ENCODE results near the gene JUP. TPM values are rescaled to one million over a fixed set of nuclear protein-coding genes. Genes with fewer than 3 reads are reported as not detected.

The JUP gene
- total RNA-seq, 1 donor from 2014 or later = 330 TPM

GRCh38 chr17:41792845-41793783 lies 6.6 kb upstream of the JUP start:
- H3K27me3 Mint-ChIP-seq (ENCODE audit: unreplicated experiment) = peaks cover 4% of the 10 kb centered on the region

GRCh38 chr17:41787021-41787418 lies 509 bp upstream of the JUP start:
- DNase-seq (ENCODE audit: low spot score) = no peak
- Mint-ChIP-seq H3K36me3 (ENCODE audit: low read depth, unreplicated experiment) (peaks cover 21% of the 10 kb centered on the region), H3K9me3 (ENCODE audit: unreplicated experiment) (no peaks in the 10 kb centered on the region), H3K4me3 (ENCODE audit: unreplicated experiment) (peak overlapping the region; percentile 91), H3K27ac (ENCODE audit: unreplicated experiment) (peak overlapping the region; percentile 85), H3K4me1 (ENCODE audit: unreplicated experiment) (peaks cover 32% of the 10 kb centered on the region), H3K27me3 (ENCODE audit: unreplicated experiment) (peaks cover 9% of the 10 kb centered on the region)
- TF ChIP-seq CTCF (IDR thresholded peaks at IDR 0.05; ENCODE audit: unreplicated experiment) = no peak

More at GRCh38 chr17:41792845-41793783, 6.6 kb upstream of the JUP start:
- Mint-ChIP-seq H3K4me3 (ENCODE audit: unreplicated experiment) (no peak overlapping the region), H3K27ac (ENCODE audit: unreplicated experiment) (no peak overlapping the region), H3K36me3 (ENCODE audit: low read depth, unreplicated experiment) (no peaks in the 10 kb centered on the region), H3K9me3 (ENCODE audit: unreplicated experiment) (no peaks in the 10 kb centered on the region), H3K4me1 (ENCODE audit: unreplicated experiment) (peaks cover 25% of the 10 kb centered on the region)
- no peak for DNase-seq (ENCODE audit: low spot score)
- TF ChIP-seq CTCF (IDR thresholded peaks at IDR 0.05; ENCODE audit: unreplicated experiment) = no peak

- peaks cover 37% of the 10 kb centered on the region for H3K4me1 Mint-ChIP-seq (ENCODE audit: unreplicated experiment)
These were observed 668 bp downstream of the JUP start for GRCh38 chr17:41785859-41786226.

GRCh38 chr17:41785091-41785858 lies 1.2 kb downstream of the JUP start:
- H3K27ac Mint-ChIP-seq (ENCODE audit: unreplicated experiment) = peak overlapping the region; percentile 87
- H3K9me3 Mint-ChIP-seq (ENCODE audit: unreplicated experiment) = no peaks in the 10 kb centered on the region
- peaks cover 13% of the 10 kb centered on the region for H3K27me3 Mint-ChIP-seq (ENCODE audit: unreplicated experiment)
- peaks cover 34% of the 10 kb centered on the region for H3K4me1 Mint-ChIP-seq (ENCODE audit: unreplicated experiment)
- peak; percentile 86 for DNase-seq (ENCODE audit: low spot score)
- H3K36me3 Mint-ChIP-seq (ENCODE audit: low read depth, unreplicated experiment) = peaks cover 28% of the 10 kb centered on the region
- H3K4me3 Mint-ChIP-seq (ENCODE audit: unreplicated experiment) = peak overlapping the region; percentile 97
- TF ChIP-seq CTCF (IDR thresholded peaks at IDR 0.05; ENCODE audit: unreplicated experiment) = no peak

More at GRCh38 chr17:41785859-41786226, 668 bp downstream of the JUP start:
- no peak for DNase-seq (ENCODE audit: low spot score)
- Mint-ChIP-seq H3K9me3 (ENCODE audit: unreplicated experiment) (no peaks in the 10 kb centered on the region), H3K4me3 (ENCODE audit: unreplicated experiment) (peak overlapping the region; percentile 97), H3K27ac (ENCODE audit: unreplicated experiment) (peak overlapping the region; percentile 82), H3K36me3 (ENCODE audit: low read depth, unreplicated experiment) (peaks cover 28% of the 10 kb centered on the region), H3K27me3 (ENCODE audit: unreplicated experiment) (peaks cover 16% of the 10 kb centered on the region)
- no peak for TF ChIP-seq CTCF (IDR thresholded peaks at IDR 0.05; ENCODE audit: unreplicated experiment)
